ENCODE measurements around the gene AKAP14. TPM values are rescaled to one million over a fixed set of nuclear protein-coding genes. Genes with fewer than 3 reads are reported as not detected.

AKAP14 gene
- total and polyA plus RNA-seq, 2 of the 4 experiments (the other 2 are of a cell fraction), result not detected

DNA sequence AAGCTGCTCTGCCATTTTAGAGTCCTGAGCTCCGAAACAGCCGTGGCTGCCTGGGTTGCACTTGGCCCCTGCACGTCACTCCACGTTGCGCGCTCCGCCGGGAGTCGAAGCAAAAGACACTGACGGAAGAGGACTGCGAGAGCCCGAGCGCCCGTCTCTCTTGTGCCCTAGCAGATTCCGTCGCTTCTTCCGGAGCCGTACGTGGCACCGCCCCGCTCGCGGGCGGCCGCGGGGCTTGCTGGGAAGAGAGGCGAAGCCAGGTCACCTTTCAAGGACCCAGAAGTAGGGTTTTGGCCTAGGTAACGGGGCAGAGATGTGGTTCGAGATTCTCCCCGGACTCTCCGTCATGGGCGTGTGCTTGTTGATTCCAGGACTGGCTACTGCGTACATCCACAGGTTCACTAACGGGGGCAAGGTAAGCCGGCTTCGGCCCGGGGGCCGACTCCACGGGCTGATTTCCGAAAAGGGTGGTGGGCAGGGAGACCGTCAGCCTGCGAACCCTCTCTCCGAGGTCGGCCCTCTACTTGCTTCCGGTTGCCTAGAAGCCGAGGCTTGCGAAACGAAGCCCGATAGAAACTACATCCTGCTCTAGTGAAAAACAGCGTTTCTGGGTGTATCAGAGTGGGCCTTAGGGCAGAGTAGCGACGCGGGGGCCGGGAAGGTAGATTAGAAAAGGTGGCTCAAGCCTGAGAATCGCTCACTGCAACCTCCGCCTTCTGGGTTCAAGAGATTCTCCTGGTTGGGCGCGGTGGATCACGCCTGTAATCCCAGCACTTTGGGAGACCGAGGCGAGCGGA lies 23.9 kb upstream of the AKAP14 start, which contains the start of the genes NDUFA1 and RNF113A:
NDUFA1 (plus strand) TSS at position 234 of the 797 bp plus-strand sequence; CDS start at position 314, 80 bp downstream.
RNF113A (minus strand) TSS at position 135 of the 797 bp plus-strand sequence; CDS start at position 15, 120 bp downstream.
- H4K91ac ChIP-seq (ENCODE audit: insufficient read depth, low read depth, low read length), result peak within 1 kb of the TSS; percentile 77
- ChIA-PET POLR2A (ENCODE audit: unreplicated experiment) (no interaction called here), CTCF (interaction anchor here (0.6 to 1.3 kb wide), 2 partner anchors 9 to 15 kb away, joined by 3 to 4 read pairs; no protein-coding TSS in a partner anchor)
- H2BK15ac ChIP-seq (ENCODE audit: low read depth, low read length), result no peak within 1 kb of the TSS
- H3K14ac ChIP-seq (replicated peaks; ENCODE audit: low read depth, low read length), result peak within 1 kb of the TSS; percentile 98
- H2BK5ac ChIP-seq (ENCODE audit: low read depth, low read length, poor library complexity, severe bottlenecking), result peak within 1 kb of the TSS; percentile 79
- H3K27ac ChIP-seq (ENCODE audit: insufficient read depth, low read length), result peak within 1 kb of the TSS; percentile 88
- peak within 1 kb of the TSS; percentile 88 for H3K4ac ChIP-seq (ENCODE audit: low read depth, low read length)
- H3K4me2 ChIP-seq (ENCODE audit: low read depth, low read length), result peak within 1 kb of the TSS; percentile 89
- peak within 1 kb of the TSS; percentile 92 for H3K23ac ChIP-seq (ENCODE audit: low read depth, low read length)
- WGBS, 2 experiments (ENCODE audit: extremely low coverage in 2 of 2, insufficient read length in 1 of 2), result 31% methylated on average over 16 of the region's 62 CpGs; no CpG with 5 or more reads in 1 of the 2 experiments
- no peaks in the 10 kb centered on the region for H3K27me3 ChIP-seq (ENCODE audit: control insufficient read depth, insufficient read depth, low read length)
- peak within 1 kb of the TSS; percentile 77 for H3K18ac ChIP-seq (ENCODE audit: low read depth, low read length)
- H3K9me1 ChIP-seq (ENCODE audit: insufficient read depth, low read length), result no peaks in the 10 kb centered on the region
- no peak within 1 kb of the TSS for H2BK20ac ChIP-seq (ENCODE audit: low read depth, low read length)
- peaks cover 0 to 11% of the 10 kb centered on the region in 2 experiments; a peak in 3 of 4 replicates for H3K79me1 ChIP-seq (ENCODE audit: low read depth in 1 of 2, low read length in 2 of 2)
- peak within 1 kb of the TSS; percentile 72 to 98 for H4K8ac ChIP-seq (ENCODE audit: low read depth in 2 of 2, low read length in 2 of 2)
- no peaks in the 10 kb centered on the region for H3K4me1 ChIP-seq (ENCODE audit: control insufficient read depth, insufficient read depth, low read length)
- H3K56ac ChIP-seq (ENCODE audit: extremely low read depth, insufficient read depth, low read length), result peak within 1 kb of the TSS; percentile 94
- intact Hi-C loops (cut with micrococcal nuclease) (loop anchor here (2.0 to 5.0 kb wide), 2 partner anchors 81 to 264 kb away; partner anchors contain the start of genes NKRF and RPL39), dilution Hi-C loops (cut with HindIII; ENCODE audit: low sequenced_read_pairs, unreplicated experiment) (no loop called here), in situ Hi-C loops (cut with MboI; ENCODE audit: low sequenced_read_pairs) (no loop called here)
- peaks cover 3% of the 10 kb centered on the region; the same call in 1 of the 2 replicates for H4K20me1 ChIP-seq (ENCODE audit: insufficient read depth, low read length)
- peak within 1 kb of the TSS; percentile 94 for H2AFZ ChIP-seq (replicated peaks; ENCODE audit: low read length, poor library complexity)
- TF ChIP-seq RAD21 (IDR thresholded peaks at IDR 0.05; ENCODE audit: low read length) (no peak), RFX5 (IDR thresholded peaks at IDR 0.05; ENCODE audit: low read depth, low read length) (no peak), NFE2L2 (IDR thresholded peaks at IDR 0.05; ENCODE audit: low read depth, low read length) (no peak), CHD1 (IDR thresholded peaks at IDR 0.05; ENCODE audit: low read depth, low read length) (no peak), BHLHE40 (IDR thresholded peaks at IDR 0.05; ENCODE audit: low read depth, low read length) (no peak), FOS (IDR thresholded peaks at IDR 0.05; ENCODE audit: low read depth, low read length) (no peak), CEBPB (IDR thresholded peaks at IDR 0.05; ENCODE audit: low read depth, low read length) (peak; percentile 63), SMC3 (IDR thresholded peaks at IDR 0.05; ENCODE audit: low read depth, low read length) (no peak), RCOR1 (IDR thresholded peaks at IDR 0.05; ENCODE audit: insufficient replicate concordance, low read length) (no peak), POLR2A (IDR thresholded peaks at IDR 0.05; ENCODE audit: low read depth, low read length) (peak; percentile 79; the same call in 1 of the 2 replicates), MAZ (IDR thresholded peaks at IDR 0.05; ENCODE audit: borderline replicate concordance, low read depth, low read length) (0 out of 2 replicates have a peak, but pooled peaks have one; percentile 13)
- TF ChIP-seq, protein P1, sequence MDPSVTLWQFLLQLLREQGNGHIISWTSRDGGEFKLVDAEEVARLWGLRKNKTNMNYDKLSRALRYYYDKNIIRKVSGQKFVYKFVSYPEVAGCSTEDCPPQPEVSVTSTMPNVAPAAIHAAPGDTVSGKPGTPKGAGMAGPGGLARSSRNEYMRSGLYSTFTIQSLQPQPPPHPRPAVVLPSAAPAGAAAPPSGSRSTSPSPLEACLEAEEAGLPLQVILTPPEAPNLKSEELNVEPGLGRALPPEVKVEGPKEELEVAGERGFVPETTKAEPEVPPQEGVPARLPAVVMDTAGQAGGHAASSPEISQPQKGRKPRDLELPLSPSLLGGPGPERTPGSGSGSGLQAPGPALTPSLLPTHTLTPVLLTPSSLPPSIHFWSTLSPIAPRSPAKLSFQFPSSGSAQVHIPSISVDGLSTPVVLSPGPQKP (IDR thresholded peaks at IDR 0.05; ENCODE audit: borderline replicate concordance, low read depth, low read length), result no peak
- TF ChIP-seq, protein P2, sequence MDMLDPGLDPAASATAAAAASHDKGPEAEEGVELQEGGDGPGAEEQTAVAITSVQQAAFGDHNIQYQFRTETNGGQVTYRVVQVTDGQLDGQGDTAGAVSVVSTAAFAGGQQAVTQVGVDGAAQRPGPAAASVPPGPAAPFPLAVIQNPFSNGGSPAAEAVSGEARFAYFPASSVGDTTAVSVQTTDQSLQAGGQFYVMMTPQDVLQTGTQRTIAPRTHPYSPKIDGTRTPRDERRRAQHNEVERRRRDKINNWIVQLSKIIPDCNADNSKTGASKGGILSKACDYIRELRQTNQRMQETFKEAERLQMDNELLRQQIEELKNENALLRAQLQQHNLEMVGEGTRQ (IDR thresholded peaks at IDR 0.05; ENCODE audit: low read depth, low read length), result no peak
- H3K36me3 ChIP-seq (ENCODE audit: control insufficient read depth, insufficient read depth, low read length), result no peaks in the 10 kb centered on the region; the same call in 1 of the 2 replicates
- DNase-seq (peak; percentile 81), ATAC-seq (ENCODE audit: low read depth) (peak; percentile 93)
- H2BK120ac ChIP-seq (ENCODE audit: low read depth, low read length), result peak within 1 kb of the TSS; percentile 8; the same call in 1 of the 2 replicates
- no TSS peak for BruUV-seq (replicated peaks)
- peak within 1 kb of the TSS; percentile 96 for H2AK9ac ChIP-seq (replicated peaks; ENCODE audit: low read depth, low read length, poor library complexity)
- H3K4me3 ChIP-seq (ENCODE audit: insufficient read depth, low read depth, low read length), result peak within 1 kb of the TSS; percentile 89
- H4K5ac ChIP-seq (ENCODE audit: low read depth, low read length), result peak within 1 kb of the TSS; percentile 88
- H3K9me3 ChIP-seq (ENCODE audit: control insufficient read depth, insufficient read depth, low read length), result no peaks in the 10 kb centered on the region
- peak within 1 kb of the TSS; percentile 63 for H2AK5ac ChIP-seq (ENCODE audit: low read depth, low read length)
- H3K9ac ChIP-seq (ENCODE audit: low read depth, low read length), result peak within 1 kb of the TSS; percentile 87
